GM12865 (cell line): ENCODE measurements around the gene MEGF11.

Experiments
- DNase-seq: peaks from one replicate; pipeline ENCODE4 v3.0.0; 2010; ENCODE audit warnings: low read depth
- H3K4me3 ChIP-seq: 2 replicates; pipeline ENCODE4 v1.5.1; 2011; ENCODE audit warnings: mild to moderate bottlenecking, low read depth, low read length, control low read depth
- CTCF ChIP-seq: IDR thresholded peaks from 2 replicates; pipeline ENCODE4 v1.5.1; 2011; ENCODE audit warnings: low read length, control low read depth, low read depth, inconsistent platforms; ENCODE audit not compliant: insufficient read depth; ENCODE audit errors: missing control alignments

MEGF11 gene

GRCh38 chr15:65938604-65939003 lies 314.9 kb downstream of the MEGF11 start:
- no peak for TF ChIP-seq CTCF
- no peak for DNase-seq
- H3K4me3 ChIP-seq, result no peak overlapping the region

- no peak for TF ChIP-seq CTCF
- DNase-seq, result no peak
- H3K4me3 ChIP-seq, result no peak overlapping the region
Observed at GRCh38 chr15:65937476-65937875, 316.1 kb downstream of the MEGF11 start.

GRCh38 chr15:65937054-65937453 lies 316.5 kb downstream of the MEGF11 start:
- no peak for TF ChIP-seq CTCF
- no peak overlapping the region for H3K4me3 ChIP-seq
- no peak for DNase-seq

- no peak for DNase-seq
- no peak for TF ChIP-seq CTCF
- H3K4me3 ChIP-seq, result no peak overlapping the region
Observed at GRCh38 chr15:65936282-65936681, 317.3 kb downstream of the MEGF11 start.

- TF ChIP-seq CTCF, result no peak
- no peak for DNase-seq
- no peak overlapping the region for H3K4me3 ChIP-seq
Observed at GRCh38 chr15:65935391-65935790, 318.2 kb downstream of the MEGF11 start.

- DNase-seq, result no peak
- no peak for TF ChIP-seq CTCF
- no peak overlapping the region for H3K4me3 ChIP-seq
Observed at GRCh38 chr15:65931221-65931620, 322.3 kb downstream of the MEGF11 start.

GRCh38 chr15:65930134-65930533 lies 323.4 kb downstream of the MEGF11 start:
- DNase-seq, result no peak
- no peak overlapping the region for H3K4me3 ChIP-seq
- TF ChIP-seq CTCF, result no peak
